Breast epithelium (tissue), 4 donors: ENCODE results near the gene CRTC1. TPM values are rescaled to one million over a fixed set of nuclear protein-coding genes. Genes with fewer than 3 reads are reported as not detected.
"Not testable (repeated sequence)": the region's sequence is repeated elsewhere in the genome, so short reads cannot be mapped to it uniquely, and the experiment has no call there.

Experiments used
- DNase-seq, 2 donors: peaks; one replicate each; pipeline ENCODE4 v3.0.0-alpha.2; 2019; ENCODE audit warnings: low spot score in 2 of 2
- H3K27ac ChIP-seq, 2 donors: fragments of 200-600 bp; sonication (generic) in 1 of 2; one replicate each; pipeline ENCODE4 v1.5.1; 2016 to 2019; ENCODE audit warnings: mild to moderate bottlenecking in 1 of 2
- H3K27me3 ChIP-seq, 2 donors: fragments of 200-600 bp; sonication (generic) in 1 of 2; one replicate each; pipeline versions ENCODE4 v1.5.1 to v1.6.0; 2017 to 2019; ENCODE audit warnings: control low read depth in 1 of 2, mild to moderate bottlenecking in 1 of 2
- H3K36me3 ChIP-seq: fragments of 200-600 bp; one replicate; pipeline ENCODE4 v1.5.1; 2019
- H3K4me1 ChIP-seq, 2 donors: fragments of 200-600 bp; sonication (generic); one replicate each; pipeline ENCODE4 v1.5.1; 2016 to 2019; ENCODE audit warnings: control low read depth in 1 of 2
- H3K4me3 ChIP-seq, 3 donors: fragments of 200-600 bp; sonication (generic); 1 replicate in 2 of 3; 2 replicates in 1 of 3; pipeline ENCODE4 v1.5.1; 2016 to 2019; ENCODE audit warnings: mild to moderate bottlenecking in 3 of 3, moderate library complexity in 2 of 3
- H3K9me3 ChIP-seq, 2 donors: fragments of 200-600 bp; sonication (generic) in 1 of 2; one replicate each; pipeline ENCODE4 v1.5.1; 2016 to 2019; ENCODE audit warnings: control low read depth in 1 of 2
- POLR2A ChIP-seq: fragments of 450-650 bp; IDR thresholded peaks from one replicate; pipeline ENCODE4 v1.6.1; 2016; ENCODE audit warnings: antibody characterized with exemption, mild to moderate bottlenecking, moderate library complexity
- POLR2AphosphoS5 ChIP-seq, 3 donors: sonication (generic); formaldehyde crosslinking; IDR thresholded peaks; one replicate each; pipeline ENCODE4 v1.6.1; 2017; ENCODE audit warnings: antibody characterized with exemption in 3 of 3
- intact Hi-C: fragments of 100-400 bp; cut with DNase I; formaldehyde crosslinking; loops from one replicate; pipeline ENCODE4 v1.15.1; 2023; ENCODE audit warnings: low total_unique reads
- total RNA-seq, 3 donors: library from RNA; depleted of rRNA; stranded (reverse); fragments of >200 nt; gene quantifications; one replicate each; pipeline ENCODE4 v1.1.0, GENCODE V29; 2016
- TF ChIP-seq, protein P1 (sequence below), 3 donors: fragments of 450-650 bp; IDR thresholded peaks; one replicate each; pipeline ENCODE4 v1.5.1; 2016 to 2017; ENCODE audit warnings: antibody characterized with exemption in 3 of 3, mild to moderate bottlenecking in 3 of 3, moderate library complexity in 3 of 3

Gene CRTC1
- total RNA-seq, 3 donors from 2014 or later = 4.8 to 6.1 (median 5.9) TPM

GRCh38 chr19:18807861-18808331 is 124.4 kb downstream of the CRTC1 start:
- Histone ChIP-seq H3K9me3 (no peaks in the 10 kb centered on the region), H3K4me3 (no peak overlapping the region), H3K4me1 (no peaks in the 10 kb centered on the region), H3K27ac (peak overlapping the region in 1 of 2 donors; percentile 20), H3K36me3 (no peaks in the 10 kb centered on the region), H3K27me3 (no peaks in the 10 kb centered on the region)
- no peak for TF ChIP-seq POLR2A
- no peak for DNase-seq
- intact Hi-C loops = no loop called here

GRCh38 chr19:18809149-18809868 is 125.8 kb downstream of the CRTC1 start:
- Histone ChIP-seq H3K9me3 (no peaks in the 10 kb centered on the region), H3K4me1 (no peaks in the 10 kb centered on the region), H3K4me3 (peak overlapping the region in 1 of 3 donors; percentile 25), H3K27me3 (no peaks in the 10 kb centered on the region), H3K27ac (peak overlapping the region; percentile 65 to 77), H3K36me3 (no peaks in the 10 kb centered on the region)
- intact Hi-C loops = no loop called here
- TF ChIP-seq POLR2AphosphoS5 (IDR thresholded peaks at IDR 0.05) (peak; percentile 76 to 98 (median 88)), POLR2A (no peak)
- TF ChIP-seq, protein P1, sequence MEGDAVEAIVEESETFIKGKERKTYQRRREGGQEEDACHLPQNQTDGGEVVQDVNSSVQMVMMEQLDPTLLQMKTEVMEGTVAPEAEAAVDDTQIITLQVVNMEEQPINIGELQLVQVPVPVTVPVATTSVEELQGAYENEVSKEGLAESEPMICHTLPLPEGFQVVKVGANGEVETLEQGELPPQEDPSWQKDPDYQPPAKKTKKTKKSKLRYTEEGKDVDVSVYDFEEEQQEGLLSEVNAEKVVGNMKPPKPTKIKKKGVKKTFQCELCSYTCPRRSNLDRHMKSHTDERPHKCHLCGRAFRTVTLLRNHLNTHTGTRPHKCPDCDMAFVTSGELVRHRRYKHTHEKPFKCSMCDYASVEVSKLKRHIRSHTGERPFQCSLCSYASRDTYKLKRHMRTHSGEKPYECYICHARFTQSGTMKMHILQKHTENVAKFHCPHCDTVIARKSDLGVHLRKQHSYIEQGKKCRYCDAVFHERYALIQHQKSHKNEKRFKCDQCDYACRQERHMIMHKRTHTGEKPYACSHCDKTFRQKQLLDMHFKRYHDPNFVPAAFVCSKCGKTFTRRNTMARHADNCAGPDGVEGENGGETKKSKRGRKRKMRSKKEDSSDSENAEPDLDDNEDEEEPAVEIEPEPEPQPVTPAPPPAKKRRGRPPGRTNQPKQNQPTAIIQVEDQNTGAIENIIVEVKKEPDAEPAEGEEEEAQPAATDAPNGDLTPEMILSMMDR (IDR thresholded peaks at IDR 0.05) = no peak
- peak in 1 of 2 donors; percentile 82 for DNase-seq

DNA sequence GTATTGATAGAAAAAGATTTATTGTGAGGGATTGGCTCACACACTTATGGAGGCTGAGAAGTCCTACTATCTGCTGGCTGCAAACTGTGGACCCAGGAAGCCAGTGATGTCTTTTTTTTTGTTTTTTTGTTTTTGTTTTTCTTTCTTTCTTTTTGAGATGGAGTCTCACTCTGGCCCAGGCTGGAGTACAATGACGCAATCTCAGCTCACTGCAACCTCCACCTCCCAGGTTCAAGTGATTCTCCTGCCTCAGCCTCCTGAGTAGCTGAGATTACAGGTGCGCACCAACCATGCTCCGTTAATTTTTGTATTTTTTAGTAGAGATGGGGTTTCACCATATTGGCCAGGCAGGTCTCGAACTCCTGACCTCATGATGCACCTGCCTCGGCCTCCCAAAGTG is 128.2 kb downstream of the CRTC1 start:
- not testable (repeated sequence) for H3K36me3 ChIP-seq, H3K27ac ChIP-seq, H3K9me3 ChIP-seq, H3K4me1 ChIP-seq, DNase-seq, H3K4me3 ChIP-seq, H3K27me3 ChIP-seq
- intact Hi-C loops = loop anchor here (10.0 kb wide), 1 partner anchor 1853 kb away; the partner anchor contains the start of gene ZNF626

DNA sequence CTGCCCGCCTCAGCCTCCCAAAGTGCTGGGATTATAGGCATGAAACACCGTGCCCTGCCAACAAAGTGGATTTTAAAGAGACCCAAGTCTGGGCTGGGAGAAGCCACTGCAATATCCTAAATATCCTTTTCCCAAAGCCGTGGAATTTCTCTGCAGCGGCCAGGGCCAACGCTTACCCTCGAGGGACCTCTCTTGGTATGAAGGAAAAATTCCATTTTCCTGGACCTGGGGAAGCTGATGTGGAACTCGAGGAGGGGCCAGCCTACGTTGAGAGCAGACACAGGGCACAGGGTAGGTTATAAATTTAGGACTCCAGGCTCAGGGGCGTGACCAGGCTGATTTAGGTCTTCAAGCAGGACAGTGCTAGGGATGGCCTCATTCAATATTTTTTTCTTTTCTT is 130.6 kb downstream of the CRTC1 start:
- H3K9me3 ChIP-seq = no peaks in the 10 kb centered on the region
- no peaks in the 10 kb centered on the region for H3K27me3 ChIP-seq
- H3K36me3 ChIP-seq = no peaks in the 10 kb centered on the region
- no peak for TF ChIP-seq POLR2A
- TF ChIP-seq, protein P1 (IDR thresholded peaks at IDR 0.05) = no peak
- no peak for TF ChIP-seq POLR2AphosphoS5 (IDR thresholded peaks at IDR 0.05)
- no peak for DNase-seq
- intact Hi-C loops = loop anchor here (10.0 kb wide), 1 partner anchor 1851 kb away; the partner anchor contains the start of gene ZNF626
- no peaks in the 10 kb centered on the region for H3K4me1 ChIP-seq
- H3K27ac ChIP-seq = no peak overlapping the region
- no peak overlapping the region for H3K4me3 ChIP-seq

GRCh38 chr19:18815673-18816072 is 132.2 kb downstream of the CRTC1 start:
- Histone ChIP-seq H3K4me3 (no peak overlapping the region), H3K4me1 (no peaks in the 10 kb centered on the region), H3K36me3 (no peaks in the 10 kb centered on the region), H3K27me3 (no peaks in the 10 kb centered on the region), H3K27ac (no peak overlapping the region), H3K9me3 (no peaks in the 10 kb centered on the region)
- intact Hi-C loops = loop anchor here (10.0 kb wide), 1 partner anchor 1849 kb away; the partner anchor contains the start of gene ZNF626
- DNase-seq = no peak
- TF ChIP-seq POLR2AphosphoS5 (IDR thresholded peaks at IDR 0.05) (no peak), POLR2A (no peak)
- TF ChIP-seq, protein P1 (IDR thresholded peaks at IDR 0.05) = no peak

DNA sequence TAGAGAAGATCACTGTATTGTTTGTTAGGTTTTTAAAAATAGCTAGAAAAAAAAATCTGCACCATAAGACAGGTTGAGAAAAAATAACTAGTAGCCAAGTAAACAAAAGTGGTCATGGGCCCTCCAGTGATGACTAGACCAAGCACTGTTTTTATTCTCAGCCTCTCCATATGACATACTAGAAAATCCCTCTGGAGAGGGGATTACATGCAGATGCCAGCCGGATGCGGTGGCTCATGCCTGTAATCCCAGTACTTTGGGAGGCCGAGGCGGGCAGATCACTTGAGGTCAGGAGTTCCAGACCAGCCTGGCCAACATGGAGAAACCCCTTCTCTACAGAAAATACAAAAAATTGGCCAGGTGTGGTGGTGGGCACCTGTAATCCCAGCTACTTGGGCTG is 133.2 kb downstream of the CRTC1 start:
- intact Hi-C loops = loop anchor here (10.0 kb wide), 1 partner anchor 1848 kb away; the partner anchor contains the start of gene ZNF626
- H3K4me3 ChIP-seq, H3K4me1 ChIP-seq, H3K9me3 ChIP-seq, DNase-seq, H3K27ac ChIP-seq, H3K27me3 ChIP-seq, H3K36me3 ChIP-seq: not testable (repeated sequence)
